HCT116 (cell line): ENCODE results near the gene PACRG. TPM values are rescaled to one million over a fixed set of nuclear protein-coding genes. Genes with fewer than 3 reads are reported as not detected.

Source experiments
- ATAC-seq: fragments of 200-7000 bp; cut with Tn5 transposase; 2 replicates; pipeline ENCODE4 v1.9.1; 2020; ENCODE audit warnings: mild to moderate bottlenecking, moderate library complexity
- BruUV-seq: library from RNA; stranded (reverse); fragments of 400-500 nt; replicated peaks from 2 replicates; lab custom pipeline; 2021; lab: Mats Ljungman, UMichigan
- CTCF ChIA-PET: fragments of 300-600 bp; sonication (Branson Sonifier 250); formaldehyde crosslinking; loops from one replicate; lab custom pipeline; 2021; ENCODE audit warnings: antibody characterized with exemption; lab: Charles Lee
- POLR2A ChIA-PET: fragments of 300-600, 350-600 bp; sonication (Branson Sonifier 250); formaldehyde crosslinking; loops from one replicate; lab custom pipeline; 2021; ENCODE audit warnings: antibody characterized with exemption; lab: Charles Lee
- RAD21 ChIA-PET, 2 experiments: fragments of 300-600 bp; sonication (Branson Sonifier 250); formaldehyde crosslinking; loops; one replicate each; lab custom pipeline; 2023; ENCODE audit warnings: low total read pairs in 2 of 2; ENCODE audit not compliant: uncharacterized antibody in 2 of 2, unreplicated experiment in 2 of 2, low non-redundant PET in 1 of 2; lab: Charles Lee
- DNase-seq: peaks from one replicate; pipeline ENCODE4 v3.0.0-alpha.2; 2010; ENCODE audit warnings: low read depth, low spot score
- H2AFZ ChIP-seq: fragments of 200-600 bp; shearing (Covaris generic), sonication (generic); 2 replicates; pipeline ENCODE4 v1.6.1; 2017; ENCODE audit warnings: low read depth, mixed run types, mixed read lengths, antibody characterized with exemption, low read length; ENCODE audit not compliant: poor library complexity, severe bottlenecking
- H3K27ac ChIP-seq: 2 replicates; pipeline ENCODE4 v1.5.1; 2012; ENCODE audit warnings: low read depth, low read length
- H3K27me3 ChIP-seq: fragments of 200-600 bp; sonication (generic); 2 replicates; pipeline ENCODE4 v1.6.1; 2016; ENCODE audit warnings: mixed run types, low read length, mixed read lengths; ENCODE audit not compliant: insufficient read depth
- H3K36me3 ChIP-seq, 2 experiments: fragments of 200-500 bp in 1 of 2; fragments of 200-600 bp in 1 of 2; sonication (Bioruptor generic) in 1 of 2; sonication (generic) in 1 of 2; 2 replicates each; pipeline versions ENCODE4 v1.5.1 to v1.6.1; 2014 to 2016; ENCODE audit warnings: low read length in 2 of 2, inconsistent platforms in 1 of 2, mixed read lengths in 1 of 2, mixed run types in 1 of 2; ENCODE audit not compliant: insufficient read depth in 2 of 2, control insufficient read depth in 1 of 2
- H3K4me1 ChIP-seq, 2 experiments: fragments of 200-600 bp in 1 of 2; sonication (generic) in 1 of 2; 2 replicates each; pipeline versions ENCODE4 v1.5.1 to v1.6.1; 2012 to 2017; ENCODE audit warnings: low read length in 2 of 2, inconsistent platforms in 1 of 2, mild to moderate bottlenecking in 1 of 2, mixed read lengths in 1 of 2, mixed run types in 1 of 2, moderate library complexity in 1 of 2; ENCODE audit not compliant: insufficient read depth in 2 of 2, control insufficient read depth in 1 of 2
- H3K4me2 ChIP-seq: fragments of 200-600 bp; sonication (generic); 2 replicates; pipeline ENCODE4 v1.6.1; 2017; ENCODE audit warnings: mixed run types, low read length, mixed read lengths
- H3K4me3 ChIP-seq, 2 experiments: fragments of 200-600 bp in 1 of 2; sonication (generic) in 1 of 2; replicated peaks in 1 of 2; 2 replicates each; pipeline ENCODE4 v1.5.1; 2011 to 2016; ENCODE audit warnings: low read length in 2 of 2, control low read depth in 1 of 2, low read depth in 1 of 2, mild to moderate bottlenecking in 1 of 2, mixed read lengths in 1 of 2, mixed run types in 1 of 2
- H3K79me2 ChIP-seq: fragments of 200-600 bp; sonication (generic); 2 replicates; pipeline ENCODE4 v1.6.1; 2017; ENCODE audit warnings: mild to moderate bottlenecking, mixed run types, low read length, moderate library complexity, mixed read lengths; ENCODE audit not compliant: insufficient read depth
- H3K9ac ChIP-seq: fragments of 200-600 bp; sonication (generic); 2 replicates; pipeline ENCODE4 v1.6.1; 2016; ENCODE audit warnings: low read length, mixed read lengths
- H3K9me2 ChIP-seq: fragments of 200-600 bp; sonication (generic), shearing (Covaris generic); 2 replicates; pipeline ENCODE4 v1.6.1; 2017; ENCODE audit warnings: mixed run types, mild to moderate bottlenecking, moderate library complexity; ENCODE audit not compliant: insufficient read depth
- H3K9me3 ChIP-seq, 2 experiments: fragments of 200-500 bp in 1 of 2; fragments of 200-600 bp in 1 of 2; sonication (Bioruptor generic) in 1 of 2; sonication (generic) in 1 of 2; 2 replicates each; pipeline ENCODE4 v1.6.1; 2014 to 2017; ENCODE audit warnings: low read length in 2 of 2, mixed read lengths in 2 of 2, inconsistent platforms in 1 of 2, low read depth in 1 of 2, mild to moderate bottlenecking in 1 of 2, mixed run types in 1 of 2, moderate library complexity in 1 of 2; ENCODE audit not compliant: control insufficient read depth in 1 of 2, insufficient read depth in 1 of 2
- H4K20me1 ChIP-seq: fragments of 200-600 bp; sonication (generic), shearing (Covaris generic); 2 replicates; pipeline ENCODE4 v1.6.1; 2017; ENCODE audit warnings: mixed run types, mild to moderate bottlenecking, moderate library complexity; ENCODE audit not compliant: insufficient read depth
- CBX3 ChIP-seq: IDR thresholded peaks from 2 replicates; pipeline ENCODE4 v1.6.1; 2012; ENCODE audit warnings: low read depth
- CEBPB ChIP-seq: IDR thresholded peaks from 2 replicates; pipeline ENCODE4 v1.6.1; 2012; ENCODE audit warnings: low read depth
- EGR1 ChIP-seq: IDR thresholded peaks from 2 replicates; pipeline ENCODE4 v1.6.1; 2012; ENCODE audit warnings: low read depth
- EZH2 ChIP-seq: fragments of 200-600 bp; sonication (generic); IDR thresholded peaks from 2 replicates; pipeline ENCODE4 v1.6.1; 2017; ENCODE audit warnings: antibody characterized with exemption, mixed run types
- EZH2phosphoT487 ChIP-seq: fragments of 200-600 bp; IDR thresholded peaks from 2 replicates; pipeline ENCODE4 v1.6.1; 2018; ENCODE audit warnings: antibody characterized with exemption, borderline replicate concordance
- JUND ChIP-seq: IDR thresholded peaks from 2 replicates; pipeline ENCODE4 v1.6.1; 2012
- MAX ChIP-seq: IDR thresholded peaks from 2 replicates; pipeline ENCODE4 v1.6.1; 2012
- POLR2A ChIP-seq: IDR thresholded peaks from 2 replicates; pipeline ENCODE4 v1.7.0; 2011; ENCODE audit warnings: borderline replicate concordance; ENCODE audit not compliant: insufficient read depth, insufficient read length; ENCODE audit errors: extremely low read depth
- TCF7L2 ChIP-seq: IDR thresholded peaks from 2 replicates; pipeline ENCODE4 v1.7.0; 2011; ENCODE audit warnings: borderline replicate concordance, inconsistent platforms; ENCODE audit not compliant: insufficient read depth, insufficient read length; ENCODE audit errors: extremely low read depth
- YY1 ChIP-seq: IDR thresholded peaks from 2 replicates; pipeline ENCODE4 v1.6.1; 2011; ENCODE audit warnings: low read length, low read depth, moderate library complexity, mild to moderate bottlenecking; ENCODE audit not compliant: insufficient replicate concordance; ENCODE audit errors: extremely low read depth
- ZFX ChIP-seq: fragments of 450-650 bp; IDR thresholded peaks from 2 replicates; pipeline ENCODE4 v1.6.1; 2017
- ZNF274 ChIP-seq: fragments of 200-500 bp; sonication (Bioruptor generic); IDR thresholded peaks from 2 replicates; pipeline ENCODE4 v1.6.1; 2014; ENCODE audit warnings: mild to moderate bottlenecking, low read depth, low read length, inconsistent platforms
- intact Hi-C: fragments of 100-400 bp; cut with micrococcal nuclease; formaldehyde crosslinking; loops from 2 replicates; pipeline ENCODE4 v1.10.0; 2022
- total RNA-seq: library from RNA; stranded (reverse); gene quantifications from one replicate; pipeline ENCODE4 v1.2.1, GENCODE V29; 2021; ENCODE audit not compliant: unreplicated experiment
- TF ChIP-seq, protein P1 (sequence below): IDR thresholded peaks from 2 replicates; pipeline ENCODE4 v1.6.1; 2012; ENCODE audit warnings: low read depth

The PACRG gene
- total RNA-seq, 1 experiment from 2014 or later = 0.71 TPM

DNA sequence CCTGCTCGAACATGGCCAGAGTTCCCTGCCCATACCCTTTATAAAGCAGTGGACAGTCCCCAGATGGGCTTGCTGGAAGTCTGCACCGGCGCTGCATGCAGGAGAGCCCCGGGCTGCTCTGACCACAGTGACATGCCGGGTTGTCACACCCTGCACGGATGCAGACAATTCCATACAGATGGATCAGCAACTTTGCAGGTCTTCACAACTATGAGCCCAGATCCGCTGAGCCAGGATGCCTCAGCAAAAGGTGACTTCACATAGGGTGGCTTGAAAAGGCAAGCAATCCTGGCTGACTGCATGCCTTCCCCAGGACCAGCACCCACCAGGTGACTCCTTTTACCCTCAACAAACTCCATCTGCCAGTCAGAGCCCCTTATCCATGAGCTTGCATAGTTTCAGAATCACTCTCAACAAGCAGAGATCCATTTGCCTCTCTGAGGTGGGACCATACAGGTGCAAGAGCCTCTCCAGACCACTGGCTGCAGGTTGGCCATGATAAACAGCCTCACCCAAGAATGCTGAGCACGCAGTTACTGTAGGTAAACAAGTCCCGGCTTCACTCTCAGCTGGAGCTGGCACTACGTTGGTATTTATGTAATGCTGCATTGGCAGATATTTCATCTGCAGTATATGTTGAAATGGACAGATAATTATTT, 503.7 kb downstream of the PACRG start:
- H3K4me1 ChIP-seq = no peaks in the 10 kb centered on the region
- ATAC-seq (no peak), DNase-seq (no peak)
- no peaks in the 10 kb centered on the region for H3K36me3 ChIP-seq
- H3K4me3 ChIP-seq = no peak overlapping the region
- no peaks in the 10 kb centered on the region for H4K20me1 ChIP-seq
- POLR2A ChIA-PET = no interaction called here
- no peaks in the 10 kb centered on the region for H3K9me2 ChIP-seq
- no peak for TF ChIP-seq EZH2
- TF ChIP-seq YY1 = no peak
- TF ChIP-seq CEBPB = no peak
- no peak for TF ChIP-seq POLR2A
- no peak for TF ChIP-seq TCF7L2
- no peak for TF ChIP-seq ZFX
- no peak for TF ChIP-seq ZNF274
- TF ChIP-seq, protein P1, sequence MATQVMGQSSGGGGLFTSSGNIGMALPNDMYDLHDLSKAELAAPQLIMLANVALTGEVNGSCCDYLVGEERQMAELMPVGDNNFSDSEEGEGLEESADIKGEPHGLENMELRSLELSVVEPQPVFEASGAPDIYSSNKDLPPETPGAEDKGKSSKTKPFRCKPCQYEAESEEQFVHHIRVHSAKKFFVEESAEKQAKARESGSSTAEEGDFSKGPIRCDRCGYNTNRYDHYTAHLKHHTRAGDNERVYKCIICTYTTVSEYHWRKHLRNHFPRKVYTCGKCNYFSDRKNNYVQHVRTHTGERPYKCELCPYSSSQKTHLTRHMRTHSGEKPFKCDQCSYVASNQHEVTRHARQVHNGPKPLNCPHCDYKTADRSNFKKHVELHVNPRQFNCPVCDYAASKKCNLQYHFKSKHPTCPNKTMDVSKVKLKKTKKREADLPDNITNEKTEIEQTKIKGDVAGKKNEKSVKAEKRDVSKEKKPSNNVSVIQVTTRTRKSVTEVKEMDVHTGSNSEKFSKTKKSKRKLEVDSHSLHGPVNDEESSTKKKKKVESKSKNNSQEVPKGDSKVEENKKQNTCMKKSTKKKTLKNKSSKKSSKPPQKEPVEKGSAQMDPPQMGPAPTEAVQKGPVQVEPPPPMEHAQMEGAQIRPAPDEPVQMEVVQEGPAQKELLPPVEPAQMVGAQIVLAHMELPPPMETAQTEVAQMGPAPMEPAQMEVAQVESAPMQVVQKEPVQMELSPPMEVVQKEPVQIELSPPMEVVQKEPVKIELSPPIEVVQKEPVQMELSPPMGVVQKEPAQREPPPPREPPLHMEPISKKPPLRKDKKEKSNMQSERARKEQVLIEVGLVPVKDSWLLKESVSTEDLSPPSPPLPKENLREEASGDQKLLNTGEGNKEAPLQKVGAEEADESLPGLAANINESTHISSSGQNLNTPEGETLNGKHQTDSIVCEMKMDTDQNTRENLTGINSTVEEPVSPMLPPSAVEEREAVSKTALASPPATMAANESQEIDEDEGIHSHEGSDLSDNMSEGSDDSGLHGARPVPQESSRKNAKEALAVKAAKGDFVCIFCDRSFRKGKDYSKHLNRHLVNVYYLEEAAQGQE = no peak
- TF ChIP-seq MAX = no peak
- TF ChIP-seq EGR1 = no peak
- no peak for TF ChIP-seq CBX3
- TF ChIP-seq EZH2phosphoT487 = no peak
- TF ChIP-seq JUND = no peak
- H3K4me2 ChIP-seq = no peak overlapping the region
- intact Hi-C loops = no loop called here
- H3K9me3 ChIP-seq = no peaks in the 10 kb centered on the region
- BruUV-seq = no TSS peak
- no peaks in the 10 kb centered on the region for H3K27me3 ChIP-seq
- no peak overlapping the region for H3K27ac ChIP-seq
- no peaks in the 10 kb centered on the region for H3K79me2 ChIP-seq
- CTCF ChIA-PET = no interaction called here
- H3K9ac ChIP-seq = no peak overlapping the region
- RAD21 ChIA-PET = no interaction called here
- no peak overlapping the region for H2AFZ ChIP-seq
